GM15510 (cell line): ENCODE data around the gene DAB2.

Source experiments
- POLR2A ChIP-seq: IDR thresholded peaks from 3 replicates; pipeline ENCODE4 v1.6.1; 2011; ENCODE audit warnings: borderline replicate concordance; ENCODE audit not compliant: insufficient read length; ENCODE audit errors: extremely low read depth

The DAB2 gene

DNA sequence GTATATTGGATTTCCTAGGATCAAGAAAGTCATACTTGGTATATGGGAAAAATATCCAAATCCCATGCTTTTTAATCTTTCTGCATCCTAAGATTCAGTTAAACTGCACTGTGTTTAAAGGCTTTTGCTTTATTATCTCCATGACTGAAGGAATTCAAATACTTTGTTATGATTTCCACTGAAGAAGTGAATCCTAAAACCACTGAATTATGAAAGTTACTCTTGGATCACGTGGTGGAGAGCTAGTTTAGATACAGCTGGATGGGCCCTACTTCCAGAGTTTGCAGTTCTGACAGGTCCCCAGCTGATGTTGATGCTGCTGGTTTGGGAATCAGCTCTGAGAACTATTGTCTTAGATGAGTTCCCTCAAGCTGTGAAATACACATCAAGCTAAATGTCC is 5.0 kb downstream of the DAB2 start:
- TF ChIP-seq POLR2A: no peak

DNA sequence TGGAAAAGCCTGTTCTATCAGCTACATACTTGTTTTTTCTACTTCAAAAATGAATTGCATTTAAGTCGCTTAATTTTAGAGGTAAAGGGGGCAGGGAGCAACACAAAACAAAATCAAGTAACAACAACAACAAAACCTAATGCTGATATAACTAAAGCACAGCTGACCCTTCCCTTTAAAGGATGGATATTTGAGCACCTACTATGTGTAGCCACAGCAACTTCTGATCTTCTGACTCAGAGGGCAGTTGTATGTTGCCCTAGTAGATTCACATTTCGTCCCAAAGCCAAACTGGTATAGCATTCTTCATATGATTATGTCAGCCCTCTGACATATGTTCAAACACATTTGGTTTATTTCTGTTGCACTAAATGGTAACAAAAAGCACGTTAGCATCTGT is 6.8 kb downstream of the DAB2 start:
- TF ChIP-seq POLR2A: no peak

DNA sequence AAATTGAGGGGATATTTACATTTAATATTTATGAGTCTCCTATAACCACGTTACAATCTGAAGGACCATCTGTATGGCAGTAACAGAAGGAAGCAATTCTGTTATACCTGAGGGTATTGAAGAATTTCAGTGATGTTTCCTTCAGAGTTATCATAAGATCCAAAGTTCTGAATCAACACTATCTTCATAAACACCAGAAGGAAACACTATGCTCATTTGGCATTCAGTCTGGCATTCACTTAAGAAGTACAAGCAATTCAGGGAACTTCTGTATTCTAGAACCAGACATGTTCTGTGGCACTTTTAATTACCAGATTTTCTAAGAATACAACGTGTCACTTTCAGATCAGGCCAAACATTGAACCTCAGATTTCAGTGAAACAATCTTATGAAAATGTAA is 9.6 kb downstream of the DAB2 start:
- TF ChIP-seq POLR2A: no peak

DNA sequence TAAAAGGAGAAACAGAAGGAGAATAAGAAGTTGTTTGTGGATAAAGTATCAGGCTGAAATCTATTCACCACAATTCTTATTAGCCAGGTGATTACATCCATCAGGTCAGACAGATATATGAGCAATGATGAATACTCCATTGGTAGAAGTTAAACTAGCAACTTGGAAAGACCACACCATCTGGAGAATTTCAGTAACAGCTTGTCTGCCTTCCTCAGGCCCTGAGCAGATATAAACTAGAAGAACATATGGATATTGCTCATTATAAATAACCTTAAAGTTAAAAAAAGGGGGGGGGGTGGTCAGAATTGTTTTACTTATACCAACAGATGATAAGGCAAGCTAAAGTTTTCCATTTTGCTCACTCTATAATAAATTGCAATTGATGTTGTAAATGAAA is 10.4 kb downstream of the DAB2 start:
- TF ChIP-seq POLR2A: no peak

DNA sequence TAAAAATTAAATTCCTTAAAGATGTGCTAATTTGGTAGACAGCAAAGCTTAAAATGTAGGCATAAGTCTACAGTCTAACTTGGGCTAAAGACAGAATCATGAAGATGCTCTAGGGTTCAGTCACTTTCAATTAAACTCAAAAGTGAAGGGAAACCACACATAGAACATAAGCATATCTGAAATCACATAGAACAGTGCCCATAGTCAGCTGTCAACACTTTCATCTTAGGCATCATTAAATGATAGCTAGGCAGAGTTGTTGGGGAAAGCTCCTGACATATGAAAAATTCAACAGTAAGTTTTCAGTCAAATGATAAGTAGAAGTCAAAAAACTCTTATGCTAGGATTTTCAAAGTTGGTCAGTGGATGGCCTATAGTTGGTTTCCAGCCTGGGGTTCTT is 11.0 kb downstream of the DAB2 start:
- TF ChIP-seq POLR2A: no peak

DNA sequence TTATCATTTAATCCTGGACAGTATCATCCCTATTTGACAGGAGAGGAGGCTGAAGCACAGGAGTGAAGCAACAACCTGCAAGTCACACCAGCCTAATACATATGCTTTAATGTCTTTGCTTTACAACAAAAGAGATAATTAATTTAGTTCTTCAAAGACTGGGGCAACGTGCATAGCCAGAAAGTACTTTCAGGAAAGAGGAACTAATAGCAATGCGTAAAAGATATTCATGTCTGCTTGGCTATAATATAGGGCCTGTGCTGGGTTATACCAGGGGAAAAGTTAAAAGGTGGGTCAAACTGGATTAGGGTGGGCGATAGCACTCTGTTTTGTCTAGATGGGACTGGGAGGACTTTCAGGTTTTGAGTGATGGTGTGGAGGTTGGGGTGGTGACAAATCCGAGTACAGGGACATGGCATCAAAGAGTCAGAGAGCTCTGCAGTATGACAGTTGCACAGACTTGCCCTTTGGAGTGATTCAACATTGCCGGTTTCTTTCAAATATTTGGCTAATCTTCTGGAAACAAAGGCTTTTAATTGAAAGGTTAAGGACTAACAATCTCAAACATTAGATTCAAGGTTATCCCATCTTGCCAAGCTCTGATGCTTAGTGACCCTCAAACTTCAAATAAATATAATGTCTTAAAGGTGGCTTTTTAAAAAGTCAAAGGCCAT is 11.9 kb downstream of the DAB2 start:
- no peak for TF ChIP-seq POLR2A

DNA sequence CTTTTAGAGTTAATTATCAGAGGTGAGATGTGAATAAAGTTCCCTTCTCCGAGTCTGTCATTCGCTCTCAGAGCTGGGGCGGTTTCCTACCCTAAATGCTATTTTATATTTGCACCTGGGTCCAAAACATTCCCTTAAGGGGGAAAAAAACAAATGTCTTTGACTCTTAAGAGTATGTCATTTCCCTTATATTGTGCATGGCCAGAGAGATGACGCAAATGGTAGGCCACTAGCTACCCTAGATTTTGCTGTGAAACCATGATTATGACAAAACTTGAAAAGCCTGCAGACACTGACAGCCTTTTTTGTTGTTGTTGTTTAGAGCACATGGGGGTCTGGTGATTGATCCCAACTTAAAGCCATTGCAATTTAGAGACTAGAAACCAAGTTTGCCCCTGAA is 12.8 kb downstream of the DAB2 start:
- TF ChIP-seq POLR2A: no peak

DNA sequence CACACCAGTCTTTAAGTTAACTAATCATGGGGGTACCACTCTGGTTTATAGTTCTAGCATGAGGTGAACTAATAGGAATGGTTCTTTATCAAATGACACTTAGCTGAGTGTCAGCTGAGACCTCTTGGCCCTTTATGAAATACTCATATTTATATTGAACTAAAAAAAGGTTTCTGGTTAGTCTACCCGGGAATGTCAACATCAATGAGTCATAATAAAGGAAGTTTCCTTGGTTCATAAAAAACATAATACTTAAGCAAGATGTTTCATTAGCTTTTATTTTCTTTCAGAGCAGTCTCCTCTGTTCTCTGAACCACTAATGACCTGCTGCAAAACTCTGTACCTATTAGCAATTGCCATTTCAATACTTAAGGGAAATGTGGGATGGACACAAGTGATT is 13.7 kb downstream of the DAB2 start:
- TF ChIP-seq POLR2A: no peak

DNA sequence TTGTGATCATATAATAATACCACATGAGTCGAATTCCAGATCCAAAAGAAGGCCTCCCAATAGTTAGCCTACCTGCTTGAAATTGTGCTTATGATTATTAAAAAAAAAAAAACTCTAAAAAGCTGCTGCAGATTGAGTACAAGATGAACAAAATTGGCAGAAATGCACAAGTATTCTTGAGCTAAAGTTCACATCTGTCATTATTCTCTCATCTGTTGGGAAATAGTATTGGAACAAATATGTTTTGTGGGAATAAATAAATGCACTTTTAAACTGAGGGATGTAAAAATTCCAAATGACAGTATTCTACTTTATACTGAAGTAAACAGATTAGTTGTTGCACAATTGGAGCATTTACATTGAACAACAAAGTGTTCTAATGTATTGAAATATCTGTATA is 15.7 kb downstream of the DAB2 start:
- no peak for TF ChIP-seq POLR2A

DNA sequence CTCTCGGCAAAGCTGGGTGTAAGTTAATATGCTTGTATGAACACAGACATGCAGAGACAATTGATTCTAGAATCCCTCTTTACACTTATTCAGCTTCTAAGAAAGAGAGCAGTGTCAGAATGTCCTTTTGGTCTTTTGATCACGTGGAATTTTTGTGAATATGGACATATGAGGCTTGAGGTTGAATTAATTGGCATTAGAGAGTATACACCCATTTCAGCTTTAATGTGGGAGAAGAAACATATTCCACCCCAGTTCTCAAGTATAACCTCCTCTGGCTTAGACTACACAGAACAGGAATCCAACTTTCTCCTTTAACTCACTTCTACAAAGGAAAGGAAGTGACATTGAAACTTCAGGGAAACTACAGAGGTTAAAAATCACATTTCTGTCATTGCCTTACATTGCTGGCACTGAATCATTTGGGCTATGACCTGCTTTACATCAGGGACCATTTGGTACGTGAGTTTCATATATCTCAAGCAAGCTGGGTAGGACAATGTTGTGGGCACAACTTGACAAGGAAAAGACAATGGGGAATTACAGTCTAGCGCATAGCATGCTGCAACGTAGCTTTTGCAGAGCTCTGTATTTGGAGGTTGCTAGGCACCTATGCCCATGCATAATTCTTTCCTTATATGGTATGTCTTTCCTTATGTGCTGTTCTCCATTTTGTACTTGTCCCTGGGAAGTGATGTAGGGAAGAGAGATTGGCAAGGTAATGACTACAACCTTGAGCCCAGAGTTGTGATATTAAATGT is 19.5 kb downstream of the DAB2 start:
- TF ChIP-seq POLR2A: no peak

DNA sequence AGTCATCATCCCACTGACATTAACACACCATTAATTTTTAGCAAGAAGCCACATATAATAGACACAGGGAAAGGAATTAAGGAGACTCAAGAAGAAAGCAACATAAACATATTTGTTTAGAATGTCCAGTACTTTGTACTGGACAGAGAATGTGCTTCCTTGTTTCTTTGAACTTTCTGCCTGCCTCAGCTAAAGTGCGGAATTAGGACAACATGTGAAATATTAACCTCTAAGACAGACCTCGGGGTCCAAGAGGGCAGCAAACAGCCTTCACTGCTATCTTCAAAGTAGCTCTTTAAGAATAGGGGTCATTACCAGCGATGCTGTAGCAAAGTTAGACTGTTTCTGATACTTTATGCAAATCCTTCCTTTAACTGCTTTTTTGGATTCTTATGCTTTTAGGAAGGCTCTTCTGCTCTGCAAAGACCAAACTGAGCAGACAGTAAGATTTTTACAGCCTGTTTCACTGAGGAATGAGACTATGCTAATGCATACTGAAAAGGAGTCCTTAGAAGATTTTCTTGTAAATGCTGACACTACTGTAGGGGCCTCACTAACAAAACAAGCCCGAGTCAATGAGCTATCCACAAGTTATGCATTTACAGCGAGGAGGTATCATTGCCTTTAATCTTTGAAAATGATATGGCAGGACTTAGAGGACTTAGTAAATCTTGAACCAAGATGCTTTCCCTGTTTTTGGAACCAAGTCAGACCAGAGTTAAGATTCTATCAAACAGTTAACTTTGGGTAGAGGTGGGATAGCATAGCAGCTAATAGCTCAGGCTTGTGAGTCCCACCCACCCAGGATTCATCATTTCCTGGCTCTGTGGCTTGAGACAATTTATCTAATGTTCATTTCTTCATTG is 23.8 kb downstream of the DAB2 start:
- TF ChIP-seq POLR2A: no peak

DNA sequence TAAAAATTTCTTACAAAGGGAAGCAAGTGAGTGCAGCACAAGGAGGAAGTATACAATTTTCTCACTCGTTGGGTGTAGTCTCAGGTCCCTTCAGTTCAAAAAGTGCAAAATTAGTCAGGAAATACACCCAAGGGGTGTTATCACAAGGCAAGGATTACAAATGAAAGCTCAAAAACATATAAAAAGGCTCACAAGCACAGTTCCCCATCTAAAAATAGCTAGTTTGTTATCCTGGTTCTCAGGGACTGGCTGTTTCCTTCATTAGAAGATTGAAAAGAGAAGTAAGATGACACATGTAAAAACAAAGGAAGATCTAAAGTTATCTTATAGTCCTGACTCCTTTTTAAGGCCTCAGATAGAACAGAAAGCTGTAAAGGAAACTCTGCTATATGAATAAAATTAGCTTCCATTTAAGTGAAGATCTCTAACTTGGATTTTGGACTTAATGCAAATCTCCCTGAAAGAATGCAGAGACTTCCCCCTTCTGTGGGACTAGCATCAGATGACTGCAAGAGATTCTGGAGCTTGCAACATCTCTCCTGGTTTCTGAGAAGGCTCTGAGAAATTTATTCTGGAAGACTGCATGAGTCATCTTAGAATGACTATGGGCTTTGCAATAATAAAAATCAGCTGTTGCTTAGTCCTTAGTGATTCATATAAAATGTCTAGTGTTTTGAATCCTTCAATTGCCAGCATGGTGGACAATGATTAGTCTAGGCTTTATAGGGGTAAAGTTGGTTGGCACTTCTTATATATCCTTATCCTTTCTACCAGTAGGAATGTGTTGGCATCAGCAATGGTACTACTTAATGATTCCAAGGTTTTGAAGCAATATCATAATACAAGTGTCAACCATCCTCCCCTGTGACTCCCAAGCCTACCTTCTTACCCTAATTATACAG is 25.4 kb downstream of the DAB2 start:
- TF ChIP-seq POLR2A: no peak

DNA sequence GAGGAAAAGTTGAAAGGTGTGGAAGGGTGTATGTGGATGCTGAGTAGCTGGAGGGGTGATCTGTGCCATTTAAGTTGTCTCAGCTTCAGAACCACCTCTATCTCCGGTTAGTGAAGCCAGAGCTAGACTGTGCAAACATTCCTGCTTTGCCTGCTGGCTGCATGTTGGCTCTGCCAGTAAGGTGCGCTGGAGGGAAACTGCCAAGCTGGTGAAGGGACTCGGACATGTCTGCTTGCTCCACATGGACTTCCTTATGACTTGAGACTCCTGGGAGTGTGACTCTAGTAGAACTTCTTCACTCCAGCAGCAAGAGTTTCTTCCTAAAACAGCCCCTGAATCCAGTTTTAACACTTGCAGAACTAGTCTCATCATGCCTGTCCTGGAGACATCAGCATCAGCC is 27.9 kb downstream of the DAB2 start:
- no peak for TF ChIP-seq POLR2A

DNA sequence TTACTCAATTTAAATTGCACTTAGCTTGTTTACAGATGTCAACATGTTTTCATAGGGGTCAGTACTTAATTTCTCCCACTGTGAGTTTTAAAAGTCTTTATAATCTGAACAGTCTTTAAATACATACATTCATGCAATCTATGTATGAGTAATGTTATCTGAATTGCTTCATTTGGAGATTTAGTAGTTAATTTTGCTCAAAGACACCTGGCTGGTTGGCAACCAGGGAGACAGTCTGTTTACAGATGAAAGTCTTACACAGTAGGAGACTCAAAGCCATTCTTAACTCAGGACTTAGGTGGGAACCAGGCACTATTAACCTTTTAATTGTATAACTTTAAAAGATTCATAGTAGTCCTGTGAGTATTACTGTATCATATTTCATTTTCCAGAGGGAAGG is 29.3 kb downstream of the DAB2 start:
- TF ChIP-seq POLR2A: no peak
